Activated CD4-positive, alpha-beta memory T cell treated with anti-CD3 and anti-CD28 coated beads, Interleukin-2, amount 10 ng/mL, durations not matched to agents 7 days and 5 days (primary cell): ENCODE data around the gene ZNF598. TPM values are rescaled to one million over a fixed set of nuclear protein-coding genes. Genes with fewer than 3 reads are reported as not detected.

Experiments used
- CTCF ChIA-PET: fragments of 350-600 bp; sonication (Branson Sonifier 250); formaldehyde crosslinking; loops from one replicate; lab custom pipeline; 2021; ENCODE audit warnings: antibody characterized with exemption, inconsistent platforms; lab: Charles Lee
- POLR2A ChIA-PET: fragments of 350-600 bp; sonication (Branson Sonifier 250); formaldehyde crosslinking; loops from one replicate; lab custom pipeline; 2021; ENCODE audit warnings: antibody characterized with exemption; lab: Charles Lee
- DNase-seq: peaks from one replicate; pipeline ENCODE4 v3.0.0-alpha.2; 2020
- H3K27ac Mint-ChIP-seq: one replicate; pipeline ENCODE4 v1.8.0; 2021; ENCODE audit warnings: mild to moderate bottlenecking, mixed read lengths
- H3K27me3 Mint-ChIP-seq: one replicate; pipeline ENCODE4 v1.8.0; 2021; ENCODE audit warnings: mixed read lengths
- H3K36me3 Mint-ChIP-seq: one replicate; pipeline ENCODE4 v1.8.0; 2021; ENCODE audit warnings: low read depth, mixed read lengths
- H3K4me1 Mint-ChIP-seq: one replicate; pipeline ENCODE4 v1.8.0; 2021; ENCODE audit warnings: mixed read lengths
- H3K4me3 Mint-ChIP-seq: one replicate; pipeline ENCODE4 v1.8.0; 2021; ENCODE audit warnings: mild to moderate bottlenecking, mixed read lengths
- H3K9me3 Mint-ChIP-seq: one replicate; pipeline ENCODE4 v1.8.0; 2021; ENCODE audit warnings: mixed read lengths
- total RNA-seq, 2 experiments: library from RNA; stranded (reverse); gene quantifications; one replicate each; pipeline ENCODE4 v1.2.3, GENCODE V29; 2021

Gene ZNF598
- total RNA-seq, 2 experiments from 2014 or later = 52.1 to 53.6 TPM

DNA sequence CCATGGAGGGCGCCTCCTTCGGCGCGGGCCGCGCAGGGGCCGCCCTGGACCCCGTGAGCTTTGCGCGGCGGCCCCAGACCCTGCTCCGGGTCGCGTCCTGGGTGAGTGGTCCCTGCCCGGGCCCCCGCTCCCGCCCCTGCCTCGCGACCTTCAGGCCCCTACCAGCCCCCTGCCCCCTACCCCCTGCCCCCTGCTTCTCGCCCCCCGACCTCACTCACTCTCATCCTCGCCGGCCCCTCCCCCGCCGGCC, 19.6 kb downstream of the ZNF598 start:
- Mint-ChIP-seq H3K4me1 (peaks cover 41% of the 10 kb centered on the region), H3K9me3 (no peaks in the 10 kb centered on the region), H3K36me3 (peaks cover 13% of the 10 kb centered on the region), H3K4me3 (no peak overlapping the region), H3K27ac (no peak overlapping the region), H3K27me3 (peaks cover 14% of the 10 kb centered on the region)
- no peak for DNase-seq
- CTCF ChIA-PET = interaction anchor here (0.6 kb wide), 1 partner anchor 25 kb away, joined by 4 read pairs; no protein-coding TSS in a partner anchor
- POLR2A ChIA-PET = interaction anchor here (1.0 to 5.6 kb wide), 7 partner anchors 10 to 165 kb away, joined by 3 to 56 read pairs (median 16); partner anchors contain the start of genes RPS2, TBL3, TRAF7 and ZNF598

DNA sequence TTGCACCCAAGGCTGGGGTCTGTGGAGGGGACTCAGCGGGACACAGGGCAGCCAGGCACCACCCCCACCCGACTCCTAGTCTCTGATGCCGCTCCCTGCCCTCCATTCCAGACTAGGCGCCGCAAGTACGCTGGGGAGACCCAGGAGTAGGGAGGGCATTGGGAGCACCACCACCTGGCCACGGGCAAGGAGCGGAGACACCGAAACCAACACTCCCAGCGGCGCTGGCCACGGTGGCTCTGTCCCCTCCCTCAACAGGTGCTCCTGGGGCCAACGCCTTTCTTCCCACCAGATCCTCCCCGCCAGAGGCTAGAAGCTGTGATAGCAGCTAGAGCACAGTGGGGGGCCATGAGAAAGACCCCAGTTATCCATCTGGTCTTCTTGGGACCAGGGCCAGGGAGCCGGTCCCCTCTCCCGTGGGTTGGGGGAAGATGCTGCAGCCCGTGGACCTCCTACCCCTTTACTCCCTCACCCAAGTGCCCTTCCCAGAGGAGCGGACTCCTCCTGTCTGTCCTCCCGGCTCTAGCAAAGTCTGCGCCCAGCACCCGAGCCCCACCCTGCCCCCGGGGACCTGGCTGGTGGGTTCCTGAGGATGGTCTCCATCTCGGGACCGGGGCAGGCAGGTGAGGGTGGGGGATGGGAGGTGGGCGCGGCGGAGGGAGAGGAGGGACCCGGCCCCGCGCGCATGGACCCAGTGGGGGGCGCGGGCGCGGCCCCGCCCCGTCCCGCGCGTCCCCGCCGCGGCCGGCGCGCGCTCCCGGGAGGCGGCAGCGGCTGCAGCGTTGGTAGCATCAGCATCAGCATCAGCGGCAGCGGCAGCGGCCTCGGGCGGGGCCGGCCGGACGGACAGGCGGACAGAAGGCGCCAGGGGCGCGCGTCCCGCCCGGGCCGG, 20.2 kb downstream of the ZNF598 start, which contains the start of gene SYNGR3:
Gene SYNGR3 (plus strand): TSS at position 762 of the 892 bp plus-strand sequence. CDS start 133 bp downstream, outside the sequence.
- DNase-seq = no peak
- Mint-ChIP-seq H3K9me3 (no peaks in the 10 kb centered on the region), H3K36me3 (peaks cover 13% of the 10 kb centered on the region), H3K27ac (no peak within 1 kb of the TSS), H3K4me1 (peaks cover 46% of the 10 kb centered on the region), H3K27me3 (peaks cover 14% of the 10 kb centered on the region), H3K4me3 (peak within 1 kb of the TSS; percentile 73)
- ChIA-PET CTCF (no interaction called here), POLR2A (interaction anchor here (1.1 to 5.2 kb wide), 5 partner anchors 9 to 26 kb away, joined by 3 to 56 read pairs (median 15); partner anchors contain the start of genes RPS2, TBL3 and ZNF598)

DNA sequence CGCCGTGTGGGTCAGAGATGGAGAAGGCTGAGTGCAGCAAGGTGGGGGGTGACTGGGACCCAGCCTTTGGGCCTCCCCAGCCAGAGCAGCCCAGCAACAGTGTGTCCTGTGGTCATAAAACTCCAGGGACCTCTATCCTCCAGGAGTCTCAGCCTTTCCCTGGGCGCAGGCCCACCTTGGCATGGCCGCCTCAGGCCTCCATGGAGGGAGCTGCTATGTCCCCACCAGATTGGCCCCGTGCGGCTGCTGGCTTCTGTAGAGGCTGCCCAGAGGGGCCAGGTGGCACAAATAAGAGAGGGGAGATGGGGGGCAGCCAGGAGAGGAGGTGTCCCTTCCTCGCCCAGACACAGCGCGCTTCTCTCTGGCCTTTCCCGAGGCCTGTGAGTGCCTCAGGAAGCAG, 22.4 kb downstream of the ZNF598 start:
- CTCF ChIA-PET = no interaction called here
- peaks cover 13% of the 10 kb centered on the region for H3K36me3 Mint-ChIP-seq

DNA sequence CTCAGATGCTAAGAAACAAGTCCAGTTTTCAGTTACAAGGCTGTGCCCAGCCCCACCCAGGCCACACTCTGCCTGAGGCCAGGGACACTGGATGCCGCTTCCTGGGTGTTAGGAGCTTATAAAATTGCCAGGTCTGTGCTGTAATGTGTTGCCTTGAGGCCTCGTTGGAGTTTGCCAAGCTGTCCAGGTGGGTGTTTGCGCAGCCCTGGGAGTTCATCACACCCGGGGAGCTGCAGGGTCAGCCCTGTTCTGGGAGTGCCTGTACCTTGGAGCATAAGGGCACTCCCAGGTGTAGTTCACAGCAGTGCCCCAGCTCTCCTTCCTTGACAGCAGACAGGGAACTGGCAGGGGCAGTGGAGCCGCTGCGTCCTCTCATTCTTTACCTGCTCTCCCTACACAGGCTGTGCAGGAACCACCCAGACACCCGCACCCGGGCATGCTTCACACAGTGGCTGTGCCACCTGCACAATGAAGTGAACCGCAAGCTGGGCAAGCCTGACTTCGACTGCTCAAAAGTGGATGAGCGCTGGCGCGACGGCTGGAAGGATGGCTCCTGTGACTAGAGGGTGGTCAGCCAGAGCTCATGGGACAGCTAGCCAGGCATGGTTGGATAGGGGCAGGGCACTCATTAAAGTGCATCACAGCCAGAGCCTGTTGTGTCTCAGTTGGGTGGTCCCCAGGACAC, 24.0 kb downstream of the ZNF598 start:
- peaks cover 36% of the 10 kb centered on the region for H3K27me3 Mint-ChIP-seq
- peaks cover 34% of the 10 kb centered on the region for H3K4me1 Mint-ChIP-seq
- ChIA-PET POLR2A (interaction anchor here (1.1 to 12.7 kb wide), 4 partner anchors 13 to 170 kb away, joined by 3 to 149 read pairs (median 30); partner anchors contain the start of genes NDUFB10, RNF151, RPS2 and TBL3), CTCF (interaction anchor here (0.7 to 1.7 kb wide), 3 partner anchors 14 to 18 kb away, joined by 3 to 6 read pairs (median 3); partner anchors contain the start of gene TBL3)
- H3K4me3 Mint-ChIP-seq = peak overlapping the region; percentile 80
- no peak overlapping the region for H3K27ac Mint-ChIP-seq
- H3K9me3 Mint-ChIP-seq = no peaks in the 10 kb centered on the region
- DNase-seq = no peak
- H3K36me3 Mint-ChIP-seq = peaks cover 13% of the 10 kb centered on the region

More for the DNA sequence above, 22.4 kb downstream of the ZNF598 start:
- Mint-ChIP-seq H3K27ac (no peak overlapping the region), H3K4me1 (peaks cover 44% of the 10 kb centered on the region), H3K4me3 (no peak overlapping the region), H3K27me3 (peaks cover 25% of the 10 kb centered on the region), H3K9me3 (no peaks in the 10 kb centered on the region)
- POLR2A ChIA-PET = interaction anchor here (1.9 to 12.7 kb wide), 3 partner anchors 15 to 23 kb away, joined by 5 to 149 read pairs (median 47); partner anchors contain the start of genes NDUFB10, RNF151, RPS2 and TBL3
- no peak for DNase-seq

DNA sequence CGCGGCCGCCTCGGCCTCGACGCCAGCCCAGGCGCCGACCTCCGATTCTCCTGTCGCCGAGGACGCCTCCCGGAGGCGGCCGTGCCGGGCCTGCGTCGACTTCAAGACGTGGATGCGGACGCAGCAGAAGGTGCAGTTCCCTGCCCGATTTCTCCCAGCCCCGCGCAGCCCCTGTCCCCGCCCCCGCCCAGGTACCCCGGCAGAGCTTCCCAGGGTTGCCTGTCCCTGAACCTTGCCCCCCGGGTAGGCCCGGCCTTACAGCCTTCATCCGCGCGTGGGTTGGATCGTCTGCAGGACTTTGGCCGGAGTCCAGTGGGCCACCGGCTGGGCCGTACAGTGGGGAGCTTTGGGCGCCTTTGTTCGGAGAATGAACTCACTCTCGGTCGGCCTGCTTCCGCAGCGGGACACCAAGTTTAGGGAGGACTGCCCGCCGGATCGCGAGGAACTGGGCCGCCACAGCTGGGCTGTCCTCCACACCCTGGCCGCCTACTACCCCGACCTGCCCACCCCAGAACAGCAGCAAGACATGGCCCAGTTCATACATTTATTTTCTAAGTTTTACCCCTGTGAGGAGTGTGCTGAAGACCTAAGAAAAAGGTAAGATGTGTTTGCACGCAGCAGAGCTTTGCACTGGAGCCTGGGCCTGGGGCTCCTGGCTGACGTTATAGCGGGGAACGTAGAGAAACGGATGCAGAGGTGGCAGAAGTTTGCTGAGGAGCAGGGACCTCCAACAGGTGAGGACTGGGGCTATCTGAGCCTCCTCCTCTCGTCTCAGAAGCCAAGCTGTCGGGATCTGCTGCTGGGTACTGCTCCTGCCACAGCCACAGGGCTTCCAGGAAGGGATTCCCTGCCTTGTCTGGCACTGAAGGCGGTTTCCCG, 25.0 kb downstream of the ZNF598 start:
- Mint-ChIP-seq H3K27me3 (peaks cover 40% of the 10 kb centered on the region), H3K4me1 (peaks cover 32% of the 10 kb centered on the region), H3K27ac (peak overlapping the region; percentile 32), H3K36me3 (peaks cover 13% of the 10 kb centered on the region), H3K4me3 (peak overlapping the region; percentile 80), H3K9me3 (no peaks in the 10 kb centered on the region)
- POLR2A ChIA-PET = interaction anchor here (0.8 to 12.7 kb wide), 6 partner anchors 8 to 171 kb away, joined by 4 to 149 read pairs (median 10); partner anchors contain the start of genes NDUFB10, RNF151, RPS2 and TBL3
- CTCF ChIA-PET = interaction anchor here (0.7 to 1.7 kb wide), 2 partner anchors 13 to 19 kb away, joined by 3 to 6 read pairs; partner anchors contain the start of gene TBL3
- no peak for DNase-seq

DNA sequence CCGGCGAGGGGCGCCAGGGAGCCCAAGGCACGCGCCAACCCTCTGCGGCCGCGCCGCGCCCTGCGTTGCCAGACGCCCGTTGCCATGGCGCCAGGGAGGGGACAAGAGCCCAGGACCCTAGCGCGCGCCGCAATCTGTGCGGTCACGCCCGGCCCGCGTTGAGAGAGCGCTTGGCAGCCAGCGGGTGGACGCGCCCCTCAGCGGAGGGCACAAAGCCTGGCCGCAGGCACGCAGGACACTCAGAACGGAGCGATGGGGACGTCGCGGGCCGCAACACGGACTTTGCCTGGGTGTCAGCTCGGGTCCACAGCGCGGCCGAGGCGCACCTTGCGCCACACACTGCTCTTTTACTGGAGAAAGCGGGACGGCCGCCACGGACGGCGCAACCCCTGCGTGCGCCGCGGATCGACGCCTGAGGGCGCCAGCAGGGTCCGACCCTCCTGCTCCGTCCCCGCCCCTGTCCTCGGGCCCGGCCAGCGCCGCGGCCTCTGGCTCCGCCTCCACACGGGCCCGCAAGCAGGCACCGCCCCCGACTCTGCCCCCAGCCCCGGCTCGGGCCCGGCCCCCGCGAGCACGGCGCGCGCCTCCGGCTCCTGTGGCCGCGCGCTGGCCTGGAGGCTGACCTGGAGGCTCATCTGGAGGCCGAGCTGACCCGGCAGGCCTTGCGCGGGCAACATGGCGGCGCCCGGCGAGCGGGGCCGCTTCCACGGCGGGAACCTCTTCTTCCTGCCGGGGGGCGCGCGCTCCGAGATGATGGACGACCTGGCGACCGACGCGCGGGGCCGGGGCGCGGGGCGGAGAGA, 25.9 kb downstream of the ZNF598 start, which contains the start of gene GFER:
Gene GFER (plus strand): TSS at position 650 of the 803 bp plus-strand sequence. CDS start 26 bp downstream, at position 676.
- peaks cover 14% of the 10 kb centered on the region for H3K36me3 Mint-ChIP-seq
- H3K4me3 Mint-ChIP-seq = peak within 1 kb of the TSS; percentile 80
- H3K4me1 Mint-ChIP-seq = peaks cover 24% of the 10 kb centered on the region
- CTCF ChIA-PET = interaction anchor here (1.1 to 1.7 kb wide), 2 partner anchors 12 to 169 kb away, joined by 3 to 6 read pairs; partner anchors contain the start of gene TBL3
- H3K27me3 Mint-ChIP-seq = peaks cover 32% of the 10 kb centered on the region
- no peaks in the 10 kb centered on the region for H3K9me3 Mint-ChIP-seq
- DNase-seq = peak; percentile 83
- POLR2A ChIA-PET = interaction anchor here (0.8 to 12.7 kb wide), 6 partner anchors 8 to 171 kb away, joined by 4 to 149 read pairs (median 10); partner anchors contain the start of genes NDUFB10, RNF151, RPS2 and TBL3
- peak within 1 kb of the TSS; percentile 32 for H3K27ac Mint-ChIP-seq

DNA sequence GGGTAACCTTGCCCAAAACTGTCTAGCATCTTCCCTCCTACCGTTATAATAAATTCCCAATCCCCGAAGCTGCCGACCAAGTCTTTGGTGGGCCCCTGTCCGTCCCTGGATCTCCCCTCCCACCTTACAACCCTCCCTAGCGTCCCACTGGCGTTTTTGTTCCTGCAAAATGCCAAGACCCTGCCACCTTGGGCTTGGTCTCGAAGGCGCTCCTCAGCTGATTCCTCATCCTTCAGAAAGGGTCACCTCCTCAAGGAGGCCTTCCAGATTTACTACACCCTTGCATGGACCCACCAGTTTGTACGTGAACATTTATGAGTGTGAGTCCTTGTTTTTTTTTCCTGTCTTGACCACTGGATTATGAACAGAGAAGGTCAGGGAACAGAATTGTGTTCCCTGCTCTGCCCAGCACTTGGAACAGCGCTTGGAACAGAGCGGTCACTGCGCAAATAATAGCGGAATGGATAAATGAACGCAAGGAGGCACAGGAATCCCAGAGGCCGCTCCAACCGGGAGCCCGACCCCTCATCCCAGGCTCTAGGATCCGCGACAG, 26.6 kb downstream of the ZNF598 start:
- DNase-seq = no peak
- Mint-ChIP-seq H3K27me3 (peaks cover 28% of the 10 kb centered on the region), H3K9me3 (no peaks in the 10 kb centered on the region), H3K4me1 (peaks cover 21% of the 10 kb centered on the region), H3K4me3 (peak overlapping the region; percentile 80), H3K27ac (no peak overlapping the region), H3K36me3 (peaks cover 12% of the 10 kb centered on the region)
- POLR2A ChIA-PET = interaction anchor here (1.9 to 12.7 kb wide), 4 partner anchors 9 to 172 kb away, joined by 7 to 149 read pairs (median 30); partner anchors contain the start of genes NDUFB10, RNF151, RPS2 and TBL3
- CTCF ChIA-PET = interaction anchor here (1.1 kb wide), 1 partner anchor 170 kb away, joined by 3 read pairs; no protein-coding TSS in a partner anchor

DNA sequence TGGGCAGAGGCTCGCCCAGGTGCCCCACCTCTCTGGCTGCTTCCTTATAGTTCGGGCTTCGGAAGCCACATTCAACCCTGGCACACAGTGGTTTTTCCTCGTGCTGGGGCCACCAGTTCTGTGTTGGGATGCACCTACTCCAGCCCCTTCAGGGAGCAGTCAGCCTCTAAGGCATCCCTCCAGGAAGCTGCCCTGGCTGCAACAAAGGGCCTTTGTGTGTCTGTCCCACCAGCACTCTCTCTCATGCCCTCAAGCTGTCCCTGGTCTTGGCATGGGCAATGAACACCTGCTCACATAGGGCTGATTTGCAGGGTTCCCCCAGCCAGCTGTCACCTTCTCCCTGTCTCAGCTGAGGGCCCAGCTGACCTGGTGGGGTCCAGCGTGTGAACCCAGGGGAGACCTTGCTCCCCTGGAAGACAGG, 27.6 kb downstream of the ZNF598 start:
- Mint-ChIP-seq H3K27ac (no peak overlapping the region), H3K4me3 (no peak overlapping the region), H3K9me3 (no peaks in the 10 kb centered on the region), H3K4me1 (peaks cover 21% of the 10 kb centered on the region), H3K36me3 (peaks cover 15% of the 10 kb centered on the region), H3K27me3 (peaks cover 27% of the 10 kb centered on the region)
- no peak for DNase-seq
- CTCF ChIA-PET = interaction anchor here (1.0 kb wide), 1 partner anchor 39 kb away, joined by 3 read pairs; the partner anchor contains the start of gene MSRB1
- POLR2A ChIA-PET = interaction anchor here (0.7 to 12.7 kb wide), 4 partner anchors 10 to 275 kb away, joined by 3 to 149 read pairs (median 25); partner anchors contain the start of genes NDUFB10, RNF151, RPS2 and TBL3

DNA sequence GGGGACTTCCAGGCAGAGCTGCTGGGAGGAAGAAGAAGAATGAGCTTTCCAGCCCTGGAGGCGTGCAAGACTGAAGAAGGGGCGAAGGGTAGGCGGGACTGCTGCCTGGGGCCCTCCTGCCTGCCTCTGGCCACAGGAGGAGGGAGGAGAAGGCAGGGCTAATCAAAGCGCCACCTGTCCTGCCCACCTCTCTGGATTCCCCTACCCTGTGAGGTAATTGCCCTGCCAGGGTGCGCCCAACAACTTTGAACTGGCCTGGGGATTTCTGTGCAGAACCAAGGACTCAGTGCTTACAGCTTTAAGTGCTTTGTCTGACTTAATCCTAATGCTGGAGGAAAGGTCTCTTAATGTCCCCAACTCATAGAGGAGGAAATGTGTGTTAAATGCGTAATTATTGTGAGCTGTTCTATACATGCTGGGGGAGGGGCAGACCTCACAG, 28.2 kb downstream of the ZNF598 start, which contains the start of gene NOXO1:
Gene NOXO1 (minus strand): TSS at position 72 of the 439 bp plus-strand sequence. CDS start 290 bp downstream, outside the sequence.
- Mint-ChIP-seq H3K27ac (no peak within 1 kb of the TSS), H3K4me3 (no peak within 1 kb of the TSS), H3K9me3 (no peaks in the 10 kb centered on the region), H3K27me3 (peaks cover 27% of the 10 kb centered on the region), H3K36me3 (peaks cover 9% of the 10 kb centered on the region), H3K4me1 (peaks cover 21% of the 10 kb centered on the region)
- no peak for DNase-seq
- ChIA-PET POLR2A (interaction anchor here (1.0 to 12.7 kb wide), 6 partner anchors 9 to 274 kb away, joined by 3 to 149 read pairs (median 4); partner anchors contain the start of genes NDUFB10, RNF151, RPS2 and TBL3), CTCF (interaction anchor here (1.0 kb wide), 1 partner anchor 38 kb away, joined by 3 read pairs; the partner anchor contains the start of gene MSRB1)

DNA sequence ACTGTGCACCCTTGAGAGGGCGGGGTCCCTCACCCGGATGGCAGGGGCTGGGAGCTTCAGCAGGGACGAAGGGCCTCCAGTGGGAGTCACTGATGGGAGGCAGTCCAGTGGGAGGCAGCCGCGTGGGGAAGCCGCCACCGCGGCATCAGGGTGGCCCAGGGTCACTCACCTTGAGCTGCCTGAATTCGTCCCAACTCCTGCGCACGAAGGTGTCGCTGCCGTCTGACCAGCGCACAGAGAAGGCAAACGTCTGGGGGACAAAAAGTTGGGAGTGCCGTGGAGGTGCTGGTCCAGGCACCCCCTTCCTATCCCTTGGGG, 28.9 kb downstream of the ZNF598 start:
- H3K36me3 Mint-ChIP-seq = peaks cover 11% of the 10 kb centered on the region
- no peaks in the 10 kb centered on the region for H3K9me3 Mint-ChIP-seq
- no peak overlapping the region for H3K27ac Mint-ChIP-seq
- H3K4me3 Mint-ChIP-seq = no peak overlapping the region
- CTCF ChIA-PET = no interaction called here
- peaks cover 27% of the 10 kb centered on the region for H3K27me3 Mint-ChIP-seq
- DNase-seq = no peak
- POLR2A ChIA-PET = interaction anchor here (0.9 to 12.7 kb wide), 5 partner anchors 9 to 174 kb away, joined by 3 to 149 read pairs (median 4); partner anchors contain the start of genes NDUFB10, RNF151, RPS2 and SYNGR3
- peaks cover 21% of the 10 kb centered on the region for H3K4me1 Mint-ChIP-seq
